Uterus (tissue), 4 donors: ENCODE data around the gene OR51I2. TPM values are rescaled to one million over a fixed set of nuclear protein-coding genes. Genes with fewer than 3 reads are reported as not detected.

Source experiments
- DNase-seq, 2 donors: peaks; one replicate each; pipeline ENCODE4 v3.0.0-alpha.2; 2019 to 2020
- H3K27ac ChIP-seq, 2 donors: fragments of 200-600 bp; sonication (generic); 1 replicate in 1 of 2; 2 replicates in 1 of 2; pipeline ENCODE4 v1.5.1; 2016 to 2018
- H3K27me3 ChIP-seq, 2 donors: fragments of 200-600 bp; sonication (generic); one replicate each; pipeline ENCODE4 v1.5.1; 2018 to 2019; ENCODE audit warnings: control low read depth in 1 of 2
- H3K36me3 ChIP-seq, 2 donors: fragments of 200-600 bp; sonication (generic); one replicate each; pipeline ENCODE4 v1.5.1; 2019; ENCODE audit warnings: control low read depth in 1 of 2
- H3K4me1 ChIP-seq, 2 donors: fragments of 200-600 bp; sonication (generic); one replicate each; pipeline ENCODE4 v1.5.1; 2018 to 2019; ENCODE audit warnings: control low read depth in 1 of 2
- H3K4me3 ChIP-seq, 2 donors: fragments of 200-600 bp; sonication (generic); 1 replicate in 1 of 2; 2 replicates in 1 of 2; pipeline ENCODE4 v1.5.1; 2018 to 2019; ENCODE audit warnings: mild to moderate bottlenecking in 1 of 2
- H3K9me3 ChIP-seq, 2 donors: fragments of 200-600 bp; sonication (generic); one replicate each; pipeline ENCODE4 v1.5.1; 2019; ENCODE audit warnings: control low read depth in 1 of 2
- POLR2A ChIP-seq, 2 donors: fragments of 450-650 bp; IDR thresholded peaks; one replicate each; pipeline ENCODE4 v1.6.1; 2016; ENCODE audit warnings: antibody characterized with exemption in 2 of 2, mild to moderate bottlenecking in 1 of 2, moderate library complexity in 1 of 2
- intact Hi-C: fragments of 100-400 bp; cut with DNase I; formaldehyde crosslinking; loops from one replicate; pipeline ENCODE4 v1.15.1; 2023; ENCODE audit warnings: low total_unique reads
- total RNA-seq, 4 donors: library from RNA; depleted of rRNA in 3 of 4; stranded (reverse); fragments of >200 nt in 3 of 4; gene quantifications; one replicate each; pipeline versions ENCODE4 v1.1.0 to v1.2.4, GENCODE V29; 2014 to 2023
- TF ChIP-seq, protein P1 (sequence below), 4 experiments: fragments of 200-600 bp in 2 of 4; fragments of 450-650 bp in 2 of 4; sonication (generic) in 2 of 4; IDR thresholded peaks; one replicate each; pipeline ENCODE4 v1.5.1; 2016 to 2019; ENCODE audit warnings: antibody characterized with exemption in 4 of 4, mild to moderate bottlenecking in 2 of 4, moderate library complexity in 1 of 4
- donor health status: DM: yes; HTN: yes; CAD: no.

The OR51I2 gene
- total RNA-seq, 4 donors from 2014 or later = not detected

DNA sequence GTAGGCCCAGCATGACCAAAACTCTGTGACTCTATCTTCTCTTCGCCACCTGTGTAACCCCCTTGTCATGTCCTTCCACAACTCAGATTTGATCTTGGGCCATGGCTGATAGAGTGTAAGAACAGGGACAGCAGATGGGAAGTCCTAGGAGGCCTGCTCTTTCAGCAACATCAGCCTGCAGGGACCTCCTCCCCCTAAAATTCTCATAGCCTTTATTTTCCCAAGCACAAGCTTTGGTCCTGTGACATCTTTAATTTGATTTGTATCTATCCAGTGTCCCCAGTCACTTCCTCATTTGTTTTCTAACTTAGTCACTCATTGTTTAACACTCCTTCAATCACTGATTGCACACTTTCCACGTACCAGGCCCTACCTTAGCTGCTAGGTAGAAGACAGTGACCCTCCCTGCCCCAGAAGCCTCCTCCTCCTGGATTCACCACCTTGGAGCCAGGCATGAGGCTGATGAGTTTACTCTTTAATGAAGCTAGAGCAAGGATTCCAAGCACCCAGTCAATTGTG, 55.3 kb downstream of the OR51I2 start:
- TF ChIP-seq POLR2A (IDR thresholded peaks at IDR 0.05) = no peak
- TF ChIP-seq, protein P1, sequence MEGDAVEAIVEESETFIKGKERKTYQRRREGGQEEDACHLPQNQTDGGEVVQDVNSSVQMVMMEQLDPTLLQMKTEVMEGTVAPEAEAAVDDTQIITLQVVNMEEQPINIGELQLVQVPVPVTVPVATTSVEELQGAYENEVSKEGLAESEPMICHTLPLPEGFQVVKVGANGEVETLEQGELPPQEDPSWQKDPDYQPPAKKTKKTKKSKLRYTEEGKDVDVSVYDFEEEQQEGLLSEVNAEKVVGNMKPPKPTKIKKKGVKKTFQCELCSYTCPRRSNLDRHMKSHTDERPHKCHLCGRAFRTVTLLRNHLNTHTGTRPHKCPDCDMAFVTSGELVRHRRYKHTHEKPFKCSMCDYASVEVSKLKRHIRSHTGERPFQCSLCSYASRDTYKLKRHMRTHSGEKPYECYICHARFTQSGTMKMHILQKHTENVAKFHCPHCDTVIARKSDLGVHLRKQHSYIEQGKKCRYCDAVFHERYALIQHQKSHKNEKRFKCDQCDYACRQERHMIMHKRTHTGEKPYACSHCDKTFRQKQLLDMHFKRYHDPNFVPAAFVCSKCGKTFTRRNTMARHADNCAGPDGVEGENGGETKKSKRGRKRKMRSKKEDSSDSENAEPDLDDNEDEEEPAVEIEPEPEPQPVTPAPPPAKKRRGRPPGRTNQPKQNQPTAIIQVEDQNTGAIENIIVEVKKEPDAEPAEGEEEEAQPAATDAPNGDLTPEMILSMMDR (IDR thresholded peaks at IDR 0.05) = no peak
- no peak for DNase-seq
- intact Hi-C loops = no loop called here

DNA sequence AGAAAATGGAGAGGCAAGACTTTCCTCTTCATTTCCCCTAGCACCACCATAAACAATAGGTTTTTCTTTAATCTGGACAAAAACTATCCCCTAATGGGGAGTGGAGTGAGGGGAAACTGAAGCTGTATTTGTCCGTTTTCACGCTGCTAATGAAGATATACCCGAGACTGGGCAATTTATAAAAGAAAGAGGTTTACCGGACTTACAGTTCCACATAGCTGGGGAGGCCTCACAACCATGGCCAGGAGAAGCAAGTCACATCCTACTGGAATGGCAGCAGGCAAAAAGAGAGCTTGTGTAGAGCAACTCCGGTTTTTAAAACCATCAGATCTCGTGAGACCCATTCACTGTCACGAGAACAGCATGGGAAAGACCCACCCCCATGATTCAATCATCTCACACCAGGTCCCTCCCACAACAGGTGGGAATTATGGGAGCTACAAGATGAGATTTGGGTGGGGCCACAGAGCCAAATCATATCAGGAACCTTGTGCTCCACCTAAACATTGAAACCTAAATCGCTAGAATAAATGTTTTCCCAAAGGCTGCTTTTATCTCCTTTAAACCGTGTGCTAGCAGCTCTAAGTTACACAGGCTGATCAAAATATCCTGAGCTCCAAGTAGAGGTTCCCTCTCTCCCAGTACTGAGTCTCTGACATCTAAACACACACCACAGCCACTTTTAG, 56.4 kb downstream of the OR51I2 start:
- H3K4me3 ChIP-seq = no peak overlapping the region
- no peak for TF ChIP-seq POLR2A (IDR thresholded peaks at IDR 0.05)

More for the DNA sequence above, 55.3 kb downstream of the OR51I2 start:
- H3K9me3 ChIP-seq = no peaks in the 10 kb centered on the region
- H3K27ac ChIP-seq = no peak overlapping the region
- H3K4me1 ChIP-seq = no peaks in the 10 kb centered on the region
- H3K36me3 ChIP-seq = no peaks in the 10 kb centered on the region
- no peaks in the 10 kb centered on the region for H3K27me3 ChIP-seq
- H3K4me3 ChIP-seq = no peak overlapping the region

More for the DNA sequence above, 56.4 kb downstream of the OR51I2 start:
- Histone ChIP-seq H3K27me3 (no peaks in the 10 kb centered on the region), H3K36me3 (no peaks in the 10 kb centered on the region), H3K27ac (no peak overlapping the region), H3K9me3 (no peaks in the 10 kb centered on the region), H3K4me1 (no peaks in the 10 kb centered on the region)
- intact Hi-C loops = no loop called here
- DNase-seq = no peak

Other genes with a start within 250 kb of the OR51I2 start
- gene OR51V1, start 248.6 kb upstream of the OR51I2 start, total RNA-seq = not detected
- 1,000 to 10,000 TPM in 1 of 4 donors, 100 to 1,000 TPM in 2, 10 to 100 TPM in 1; 49.8 to 2,778 (median 273) TPM for gene HBB, start 222.3 kb upstream of the OR51I2 start, total RNA-seq
- under 1 TPM in 1 of 4 donors, not detected in 3; 0.90 TPM for gene HBD, start 214.8 kb upstream of the OR51I2 start, total RNA-seq
- gene HBG1, start 199.5 kb upstream of the OR51I2 start, total RNA-seq = 1 to 10 TPM in 1 of 4 donors, not detected in 3; 5.7 TPM
- 1,000 to 10,000 TPM in 1 of 4 donors, not detected in 3; 1,050 TPM for gene HBG2, start 194.5 kb upstream of the OR51I2 start, total RNA-seq
- gene HBE1, start 179.4 kb upstream of the OR51I2 start, total RNA-seq = 1 to 10 TPM in 1 of 4 donors, not detected in 3; 4.2 TPM
- gene OR51B4, start 147.4 kb upstream of the OR51I2 start, total RNA-seq = under 1 TPM in 1 of 4 donors, not detected in 3; 0.35 TPM
- 1 to 10 TPM in 1 of 4 donors, under 1 TPM in 1, not detected in 2; 0.82 to 1.5 TPM for gene OR51B2, start 125.0 kb upstream of the OR51I2 start, total RNA-seq
- 1 to 10 TPM in 1 of 4 donors, under 1 TPM in 1, not detected in 2; 0.85 to 2.9 TPM for gene OR51B5, start 105.8 kb upstream of the OR51I2 start, total RNA-seq
- gene OR51B6, start 97.8 kb upstream of the OR51I2 start, total RNA-seq = not detected
- not detected for gene OR51M1, start 65.5 kb upstream of the OR51I2 start, total RNA-seq
- gene OR51Q1, start 27.2 kb upstream of the OR51I2 start, total RNA-seq = not detected
- 1 to 10 TPM in 2 of 4 donors, not detected in 2; 1.6 to 5.0 TPM for gene OR51I1, start 7.8 kb upstream of the OR51I2 start, total RNA-seq
- gene OR52D1, start 39.4 kb downstream of the OR51I2 start, total RNA-seq = not detected
- gene UBQLN3, start 60.6 kb downstream of the OR51I2 start, total RNA-seq = 1 to 10 TPM in 3 of 4 donors, under 1 TPM in 1; 0.29 to 2.2 (median 1.4) TPM
- gene UBQLNL, start 67.4 kb downstream of the OR51I2 start, total RNA-seq = 10 to 100 TPM in 1 of 4 donors, 1 to 10 TPM in 3; 1.0 to 10.8 (median 4.7) TPM
- 10 to 100 TPM in 1 of 4 donors, 1 to 10 TPM in 2, not detected in 1; 2.1 to 13.8 (median 2.1) TPM for gene OR52H1, start 99.2 kb downstream of the OR51I2 start, total RNA-seq
- not detected for gene OR52B6, start 131.6 kb downstream of the OR51I2 start, total RNA-seq
- gene TRIM6, start 147.3 kb downstream of the OR51I2 start, total RNA-seq = 10 to 100 TPM in 1 of 4 donors, 1 to 10 TPM in 3; 4.3 to 11.5 (median 7.2) TPM
- gene TRIM34, start 175.7 kb downstream of the OR51I2 start, total RNA-seq = 10 to 100 TPM in 1 of 4 donors, 1 to 10 TPM in 3; 1.5 to 12.2 (median 6.0) TPM
- gene TRIM5, start 235.8 kb downstream of the OR51I2 start, total RNA-seq = 10 to 100 TPM in 3 of 4 donors, 1 to 10 TPM in 1; 4.4 to 50.4 (median 37.4) TPM
- gene TRIM22, start 240.5 kb downstream of the OR51I2 start, total RNA-seq = 10 to 100 TPM; 10.9 to 64.8 (median 25.4) TPM